Measurements from ENCODE around the gene AK8.

The AK8 gene

GRCh38 chr9:132826621-132827365 lies 51.3 kb downstream of the AK8 start:
- no peak for DNase-seq (ENCODE audit: low spot score)
- no peak for TF ChIP-seq CTCF (IDR thresholded peaks at IDR 0.05; ENCODE audit: extremely low read depth, missing control alignments)

GRCh38 chr9:132826131-132826530 lies 52.0 kb downstream of the AK8 start:
- no peak for TF ChIP-seq CTCF (IDR thresholded peaks at IDR 0.05; ENCODE audit: extremely low read depth, missing control alignments)
- DNase-seq (ENCODE audit: low spot score) = no peak

- no peak for TF ChIP-seq CTCF (IDR thresholded peaks at IDR 0.05; ENCODE audit: extremely low read depth, missing control alignments)
Measured at GRCh38 chr9:132825430-132825829, 52.7 kb downstream of the AK8 start.

GRCh38 chr9:132824951-132825350 lies 53.1 kb downstream of the AK8 start:
- DNase-seq (ENCODE audit: low spot score) = no peak
- TF ChIP-seq CTCF (IDR thresholded peaks at IDR 0.05; ENCODE audit: extremely low read depth, missing control alignments) = no peak

More at GRCh38 chr9:132825430-132825829, 52.7 kb downstream of the AK8 start:
- DNase-seq (ENCODE audit: low spot score) = no peak

GRCh38 chr9:132824151-132824550 lies 53.9 kb downstream of the AK8 start:
- no peak for TF ChIP-seq CTCF (IDR thresholded peaks at IDR 0.05; ENCODE audit: extremely low read depth, missing control alignments)

GRCh38 chr9:132823370-132824145 lies 54.5 kb downstream of the AK8 start:
- no peak for TF ChIP-seq CTCF (IDR thresholded peaks at IDR 0.05; ENCODE audit: extremely low read depth, missing control alignments)
- no peak for DNase-seq (ENCODE audit: low spot score)

More at GRCh38 chr9:132824151-132824550, 53.9 kb downstream of the AK8 start:
- no peak for DNase-seq (ENCODE audit: low spot score)

All from GM20000 (cell line).